ENCODE results near the gene UNC5C.

GRCh38 chr4:95594629-95595028, 45.9 kb upstream of the UNC5C start:
- TF ChIP-seq POLR2A (IDR thresholded peaks at IDR 0.05; ENCODE audit: low read length) (no peak), GATA1 (IDR thresholded peaks at IDR 0.05; ENCODE audit: low read depth, low read length) (no peak)

All from erythroblast (primary cell).